NCI-H1930 (cell line): ENCODE results near the gene IRF5.

Source experiments
- DNase-seq, 2 experiments: peaks; one replicate each; lab custom pipeline; 2025; lab: John Stamatoyannopoulos, UW

Gene IRF5

DNA sequence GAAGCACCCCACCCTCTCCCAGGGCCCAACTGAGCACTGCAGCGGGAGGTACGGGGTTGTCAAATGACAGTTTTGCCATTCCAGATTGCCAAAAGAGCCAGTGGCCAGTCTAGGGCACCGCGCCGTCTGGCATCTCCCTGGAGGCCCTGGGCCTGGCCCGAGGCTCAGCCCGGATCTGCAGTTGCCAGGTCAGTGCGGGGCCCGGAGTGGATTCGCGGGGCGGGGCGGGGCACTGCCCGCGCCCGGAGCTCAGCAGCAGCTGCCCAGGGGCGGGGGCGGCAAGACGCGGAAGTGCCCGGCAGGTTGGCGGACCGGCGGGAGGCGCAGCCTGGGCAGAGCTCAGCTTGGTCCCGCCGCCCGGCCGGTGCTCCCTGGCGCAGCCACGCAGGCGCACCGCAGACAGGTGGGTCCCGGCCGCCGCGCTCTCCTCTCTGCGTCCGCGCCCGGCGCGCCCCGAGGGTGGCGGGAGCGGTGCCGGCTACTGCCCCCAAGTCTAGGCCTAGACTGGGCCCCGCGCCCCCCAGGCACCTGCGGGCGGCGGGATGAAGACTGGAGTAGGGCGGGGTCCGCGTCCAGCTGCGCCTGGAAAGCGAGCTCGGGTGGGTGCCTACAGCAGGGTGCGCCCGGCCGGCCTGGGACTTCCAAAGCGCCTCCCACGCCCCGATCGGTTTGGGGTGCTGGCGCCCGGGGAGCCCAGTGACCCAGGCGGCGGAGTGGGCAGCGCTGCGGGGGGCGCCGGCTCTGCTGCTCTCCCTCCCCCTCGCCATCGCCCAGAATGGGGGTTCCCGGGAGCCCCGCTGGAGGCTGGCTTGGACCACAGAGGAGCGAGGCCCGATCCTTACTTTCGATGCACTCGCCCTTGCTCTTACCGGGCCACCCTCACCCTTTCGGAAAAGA is at the start of gene IRF5:
Gene IRF5, plus strand, starts transcription at position 281 of the 897 bp plus-strand sequence. CDS start 4,155 bp downstream, outside the sequence.
- peak in 1 of 2 experiments; percentile 55 for DNase-seq

DNA sequence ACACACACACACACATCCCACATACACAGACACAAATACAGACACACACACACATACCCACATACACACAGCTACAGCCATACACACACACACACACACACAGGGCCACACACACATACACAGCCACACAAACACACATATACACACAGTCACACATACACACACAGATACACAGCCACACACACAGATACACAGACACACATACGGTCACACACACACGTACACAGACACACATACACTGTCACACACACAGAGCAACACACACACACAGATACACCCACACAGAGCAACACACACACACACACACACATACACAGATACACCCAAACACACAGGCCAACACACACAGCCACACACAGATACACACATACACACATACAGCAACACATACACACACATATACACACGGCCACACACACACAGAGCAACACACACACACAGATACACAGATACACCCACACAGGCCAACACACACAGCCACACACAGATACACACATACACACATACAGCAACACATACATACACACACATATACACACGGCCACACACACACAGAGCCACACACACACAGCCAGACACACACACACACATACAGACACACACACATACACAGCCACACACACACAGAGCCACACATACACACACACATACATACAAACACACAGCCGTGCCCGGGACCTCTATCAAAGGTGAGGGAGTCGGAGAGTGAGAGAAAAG is 49.5 kb upstream of the IRF5 start:
- DNase-seq: no peak

DNA sequence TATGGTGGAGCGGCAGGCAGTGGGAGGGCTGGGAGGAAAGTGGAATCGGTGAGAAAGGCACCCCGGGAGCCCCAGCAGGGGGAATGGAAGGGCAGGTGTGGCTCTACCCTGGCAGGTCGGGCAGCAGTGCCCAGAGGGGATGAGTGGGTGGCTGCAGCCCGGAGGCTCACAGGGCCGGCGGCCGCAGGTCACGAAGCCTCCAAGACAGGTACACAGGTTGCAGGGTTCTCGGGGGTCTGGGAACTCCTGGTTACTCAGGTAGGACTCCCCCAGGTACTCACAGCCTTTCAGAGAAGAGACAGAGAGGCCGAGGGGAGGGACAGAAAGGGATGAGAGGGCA is 49.0 kb upstream of the IRF5 start:
- no peak for DNase-seq

DNA sequence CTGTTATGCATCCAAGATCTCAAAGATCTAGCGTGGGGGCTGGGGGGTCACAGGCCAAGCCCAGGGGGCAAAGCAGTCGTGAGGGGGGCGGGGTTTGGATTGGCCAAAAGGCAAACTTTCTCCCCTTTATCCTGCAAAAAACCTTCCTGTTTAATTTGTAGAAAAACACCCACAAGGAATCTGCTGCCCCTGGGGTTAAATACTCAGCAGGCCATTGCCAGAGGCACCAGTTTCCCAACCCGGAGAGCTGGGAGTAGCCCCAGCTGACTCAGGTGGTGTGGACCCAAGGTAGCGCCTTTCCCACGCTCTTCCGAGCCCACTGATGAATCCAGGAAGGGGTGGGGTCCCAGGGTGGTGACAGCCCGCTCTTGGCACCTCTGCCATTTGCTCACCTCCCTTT is 48.6 kb upstream of the IRF5 start:
- no peak for DNase-seq

DNA sequence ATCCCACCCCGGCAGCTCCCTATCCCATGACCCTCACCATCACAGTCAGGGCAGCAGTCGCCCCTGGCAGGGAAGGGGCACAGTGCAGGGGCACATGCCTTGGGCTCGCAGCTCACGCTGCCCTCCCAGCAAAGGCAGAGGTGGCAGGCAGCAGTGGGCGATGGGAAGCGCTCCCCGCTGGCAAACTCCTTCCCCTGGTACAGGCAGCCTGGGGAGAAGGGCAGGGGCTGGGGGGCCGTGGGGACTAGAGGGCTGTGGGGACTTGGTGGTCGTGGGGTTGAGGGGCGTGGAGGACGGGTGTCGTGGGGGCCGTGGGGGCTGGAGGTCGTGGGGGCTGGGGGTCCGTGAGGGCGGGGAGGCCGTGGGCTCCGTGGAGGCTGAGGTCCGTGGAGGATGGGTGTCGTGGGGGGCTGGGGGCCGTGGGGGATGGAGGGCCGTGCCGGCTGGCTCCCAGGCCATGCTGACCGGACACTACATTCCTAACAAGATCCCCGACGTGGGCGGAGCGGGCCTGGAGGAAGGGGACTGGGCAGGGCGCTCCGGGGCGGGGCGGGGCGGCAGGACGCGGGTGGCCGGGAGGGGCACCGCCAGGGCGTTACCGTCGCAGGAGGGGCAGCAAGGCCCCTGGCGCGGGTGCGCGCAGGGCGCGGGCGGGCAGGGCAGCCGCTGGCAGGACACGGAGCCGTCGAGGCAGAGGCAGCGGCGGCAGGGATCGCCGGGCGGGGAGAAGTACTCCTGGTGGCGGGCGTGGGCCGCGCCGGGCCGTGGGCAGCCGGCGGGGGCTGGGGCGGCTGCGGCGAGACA is 47.2 kb upstream of the IRF5 start:
- no peak for DNase-seq

GRCh38 chr7:128891110-128891941 is 46.4 kb upstream of the IRF5 start:
- no peak for DNase-seq

DNA sequence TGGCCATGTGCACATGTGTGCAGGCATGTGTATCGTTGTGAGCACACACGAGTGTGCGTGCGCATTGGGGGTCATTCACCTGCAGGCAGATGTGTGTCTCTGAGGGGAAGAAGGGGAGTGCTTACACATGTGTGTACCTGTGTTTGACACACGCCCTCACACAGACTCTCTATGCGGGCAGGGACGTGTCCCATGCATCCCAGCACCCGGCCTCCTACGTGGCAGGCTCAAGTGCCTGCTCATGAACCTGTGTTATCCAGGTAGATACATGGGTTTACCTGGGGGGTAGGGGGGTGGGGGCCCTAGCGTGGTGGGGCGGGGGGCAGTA is 45.8 kb upstream of the IRF5 start:
- no peak for DNase-seq

DNA sequence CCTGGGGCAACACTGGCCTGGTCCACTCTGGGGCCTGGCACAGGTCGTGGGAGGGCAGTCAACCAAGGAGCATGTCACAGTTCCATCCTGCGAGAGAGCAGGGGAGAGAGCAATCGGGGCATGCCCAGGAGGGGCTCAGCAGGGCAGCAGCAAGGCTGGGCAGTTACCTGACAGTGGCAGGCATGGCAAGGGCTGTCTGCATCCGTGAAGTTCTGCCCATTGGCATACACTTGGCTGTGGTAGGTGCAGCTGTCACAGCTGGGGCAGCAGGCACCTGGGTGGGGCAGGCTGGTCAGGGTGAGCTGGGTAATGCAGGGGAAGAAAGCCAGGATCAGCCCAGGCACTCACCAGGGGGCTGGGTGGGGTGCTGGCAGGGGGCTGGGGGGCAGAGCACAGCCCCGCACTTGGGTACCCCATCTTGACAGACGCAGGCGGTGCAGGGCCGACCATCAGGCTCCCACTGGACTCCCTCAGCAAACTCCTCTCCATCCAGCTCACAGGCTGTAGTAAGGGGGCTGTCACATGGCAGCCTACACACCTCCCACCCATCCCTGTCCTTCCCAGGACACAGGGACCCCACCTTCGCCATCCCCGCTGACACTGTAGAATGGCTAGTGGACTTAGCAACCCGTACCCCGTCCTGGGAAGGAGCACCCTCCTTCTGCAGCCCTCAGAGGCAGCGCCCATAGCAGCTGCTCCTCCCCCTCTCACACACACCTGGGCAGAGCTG is 45.0 kb upstream of the IRF5 start:
- no peak for DNase-seq

- DNase-seq: no peak
These were observed 44.3 kb upstream of the IRF5 start for GRCh38 chr7:128893251-128894100.

GRCh38 chr7:128894101-128894440 is 43.7 kb upstream of the IRF5 start:
- DNase-seq: no peak

GRCh38 chr7:128895320-128895719 is 42.4 kb upstream of the IRF5 start:
- no peak for DNase-seq

DNA sequence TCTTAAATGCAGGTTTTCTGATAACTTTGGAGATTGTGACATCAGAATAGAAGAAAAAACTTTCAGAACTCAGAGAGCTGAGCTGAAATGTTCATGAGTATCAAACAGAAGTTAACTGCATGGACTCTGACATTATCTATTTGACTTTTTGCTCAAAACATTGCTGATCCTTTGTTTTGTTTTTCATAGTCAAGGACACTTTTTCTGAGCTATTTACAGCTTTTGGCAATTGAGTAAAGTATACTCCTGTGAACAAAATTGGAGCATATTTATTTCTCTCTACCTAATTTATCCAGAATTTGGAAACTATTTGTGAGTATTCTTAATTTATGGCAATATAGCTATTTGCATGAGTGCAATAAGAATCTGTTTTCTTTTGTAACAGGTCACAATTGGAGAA is 38.3 kb upstream of the IRF5 start:
- DNase-seq: no peak

GRCh38 chr7:128900237-128900636 is 37.5 kb upstream of the IRF5 start:
- DNase-seq: no peak

DNA sequence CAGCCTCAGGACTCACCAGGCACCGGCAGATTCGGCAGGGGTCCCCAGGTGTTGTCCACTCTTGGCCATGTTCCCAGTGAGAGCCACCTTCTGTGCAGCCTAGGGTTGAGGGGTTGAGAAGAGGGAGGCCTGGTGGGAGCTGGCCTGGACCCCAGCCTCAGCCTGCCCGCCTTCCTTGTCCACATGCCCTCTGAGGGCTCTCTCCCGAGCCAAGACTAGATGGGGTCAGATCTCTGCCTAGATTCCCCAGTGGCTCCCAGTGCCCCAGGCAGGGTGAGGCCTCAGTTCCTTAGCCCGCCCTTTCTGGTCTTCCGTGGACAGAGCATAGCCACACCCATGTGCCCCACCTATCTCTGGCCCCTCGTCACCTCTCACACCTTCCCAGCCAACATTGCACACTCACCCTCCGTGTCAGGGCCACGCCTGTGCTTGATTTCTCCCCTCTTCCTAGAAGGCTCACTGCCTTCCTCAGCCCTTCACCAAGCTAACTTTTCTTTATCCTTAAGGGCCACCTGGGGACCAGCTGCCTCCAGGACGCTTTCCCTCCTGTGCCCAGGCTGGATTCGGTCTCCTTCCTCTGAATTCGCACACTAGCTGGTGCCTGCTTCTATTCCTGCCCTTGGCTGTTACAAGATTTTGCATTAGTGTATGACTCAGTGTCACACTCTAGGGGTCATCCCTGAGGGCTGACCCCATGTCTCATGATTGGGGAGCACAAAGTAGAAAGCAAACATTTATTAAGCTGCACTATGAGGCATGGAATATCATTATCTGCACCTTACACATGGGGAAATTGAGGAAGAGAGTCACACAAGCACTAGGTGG is 34.8 kb upstream of the IRF5 start:
- no peak for DNase-seq

- no peak for DNase-seq
These were observed 33.9 kb upstream of the IRF5 start for GRCh38 chr7:128903621-128904361.

GRCh38 chr7:128904381-128905197 is 33.1 kb upstream of the IRF5 start:
- peak; percentile 31 to 50 for DNase-seq

DNA sequence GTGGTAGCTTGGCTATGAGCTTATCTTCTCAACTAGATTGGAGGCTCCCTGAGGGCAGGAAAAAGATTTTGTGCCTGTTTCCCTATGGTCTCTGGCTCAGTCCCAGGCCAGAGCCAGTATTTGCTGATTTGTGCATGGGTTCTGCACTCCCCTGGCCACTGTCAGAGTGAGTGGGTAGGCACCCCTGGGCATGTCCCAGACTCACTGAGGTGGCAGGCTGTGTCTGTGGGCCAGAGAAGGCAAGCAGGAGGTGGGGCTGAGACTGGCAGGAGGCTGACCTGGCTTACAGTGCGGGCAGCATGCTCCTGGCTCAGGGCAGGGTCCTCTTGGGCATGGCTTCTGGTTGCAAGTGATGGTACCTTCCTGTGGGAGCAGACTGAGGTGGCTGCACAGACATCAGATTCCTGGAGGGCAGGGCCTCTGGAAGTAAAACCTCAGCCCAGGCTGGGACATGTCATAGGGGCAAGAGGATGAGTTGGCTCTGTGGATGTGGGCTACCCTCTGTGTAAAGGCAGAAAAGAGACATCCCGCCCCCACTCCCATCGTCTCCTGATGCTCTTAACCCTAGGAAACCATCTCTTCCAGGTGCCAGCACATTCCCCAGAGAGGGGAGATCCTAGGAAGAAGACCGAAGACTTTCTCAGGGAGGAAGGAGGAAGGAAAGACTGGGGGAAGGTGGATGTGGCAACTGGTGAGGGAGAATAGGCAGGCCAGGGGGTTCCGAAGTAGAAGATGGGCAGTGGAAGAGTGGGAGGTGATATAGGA is 31.5 kb upstream of the IRF5 start:
- no peak for DNase-seq
